ENCODE data around the gene NOP16.
A peak's percentile ranks its signal among the peaks of the same experiment; 100 is the strongest.

The NOP16 gene

DNA sequence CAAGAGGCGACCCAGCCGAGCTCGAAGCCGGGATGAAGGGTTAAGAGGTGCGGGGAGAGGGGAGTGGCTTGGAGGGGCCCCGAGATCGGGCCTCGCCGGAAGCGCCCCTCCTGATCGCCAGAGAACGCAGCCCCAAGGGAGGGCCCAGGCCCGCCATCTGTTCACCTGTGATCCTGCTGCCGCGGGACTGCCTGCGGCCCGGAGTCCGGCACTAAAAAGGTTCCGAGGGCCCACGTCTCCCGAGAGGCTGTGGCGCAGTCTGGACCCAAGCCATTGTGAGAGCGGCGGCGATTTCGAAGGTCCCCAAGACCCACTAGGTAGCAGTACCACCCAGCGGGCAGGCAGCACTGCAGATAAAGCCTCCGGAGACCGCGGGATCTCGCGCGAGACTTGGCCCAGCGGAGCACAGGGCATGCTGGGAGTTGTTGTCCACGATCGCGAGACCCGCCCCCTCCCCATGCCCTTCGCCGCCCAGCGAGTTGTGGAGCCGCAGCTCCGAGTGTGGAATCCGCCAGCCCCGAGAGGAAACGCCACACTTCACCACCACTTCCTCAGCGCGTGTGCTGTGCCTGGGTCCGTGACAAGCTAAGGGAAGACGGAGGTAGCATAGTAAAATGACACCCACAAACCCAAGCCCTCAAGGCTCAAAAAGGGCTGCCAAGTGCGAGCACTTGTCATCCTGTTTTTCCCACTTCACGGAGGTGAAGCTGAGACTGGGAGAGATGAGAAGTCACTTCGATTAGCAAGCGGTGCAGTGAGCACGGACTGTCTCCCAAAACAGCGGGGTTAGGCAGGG lies 26.8 kb downstream of the NOP16 start, which contains the start of gene KIAA1191:
Gene KIAA1191 (minus strand): TSS at position 328 of the 796 bp plus-strand sequence. CDS start 2,256 bp downstream, outside the sequence.
- Mint-ChIP-seq H3K4me3 (peak within 1 kb of the TSS; percentile 98), H3K27ac (peak within 1 kb of the TSS; percentile 98 to 99), H3K27me3 (no peaks in the 10 kb centered on the region), H3K9me3 (no peaks in the 10 kb centered on the region), H3K4me1 (peaks cover 49% of the 10 kb centered on the region)
- ATAC-seq, result peak; percentile 93
- peak; percentile 91 to 94 for DNase-seq

GRCh38 chr5:176360894-176361436 lies 27.4 kb downstream of the NOP16 start:
- no peaks in the 10 kb centered on the region for H3K9me3 Mint-ChIP-seq
- H3K27me3 Mint-ChIP-seq, result no peaks in the 10 kb centered on the region
- peak overlapping the region; percentile 98 for H3K4me3 Mint-ChIP-seq
- ATAC-seq (peak; percentile 6), DNase-seq (no peak)
- H3K4me1 Mint-ChIP-seq, result peaks cover 43% of the 10 kb centered on the region
- peak overlapping the region; percentile 98 to 99 for H3K27ac Mint-ChIP-seq

DNA sequence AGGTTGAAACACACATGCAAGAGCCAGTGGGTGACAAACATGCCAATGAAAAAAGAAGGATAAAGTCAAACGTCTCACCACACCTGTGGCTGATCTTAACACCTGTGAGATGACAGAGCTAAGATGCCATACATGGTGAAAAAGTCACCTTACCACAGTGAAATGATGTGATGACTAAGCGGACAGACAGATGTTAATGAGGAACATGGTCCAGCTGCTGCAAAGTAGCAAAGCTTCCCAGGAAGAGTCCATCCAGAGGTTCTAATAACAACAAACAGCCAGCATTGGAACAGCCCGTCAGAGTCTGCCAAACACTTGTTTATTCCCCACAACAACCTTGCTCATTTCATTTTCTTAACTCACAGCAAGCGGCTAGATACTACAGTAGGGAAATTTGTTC lies 28.7 kb downstream of the NOP16 start:
- Mint-ChIP-seq H3K9me3 (no peaks in the 10 kb centered on the region), H3K27me3 (no peaks in the 10 kb centered on the region), H3K4me3 (peak overlapping the region; percentile 45 to 77), H3K27ac (no peak overlapping the region), H3K4me1 (peaks cover 43% of the 10 kb centered on the region)
- ATAC-seq (no peak), DNase-seq (no peak)

DNA sequence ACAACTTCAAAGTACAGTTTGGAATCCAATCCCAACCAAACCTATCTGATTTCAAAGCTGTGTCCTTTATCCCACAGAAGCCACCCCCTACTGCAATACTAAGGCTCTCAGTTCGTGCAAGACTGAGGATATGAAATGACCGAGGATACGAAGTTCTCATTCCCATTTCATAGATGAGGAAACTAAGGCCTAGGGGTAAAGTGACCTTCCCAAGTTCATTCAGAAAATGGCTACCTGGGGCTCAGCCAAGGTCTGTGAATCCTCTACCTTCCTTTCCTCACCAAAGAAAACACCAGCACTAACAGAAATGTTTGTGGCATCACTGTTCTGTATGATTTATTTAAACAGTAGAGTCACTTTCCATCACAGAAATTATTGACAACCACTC lies 32.2 kb downstream of the NOP16 start:
- H3K27ac Mint-ChIP-seq, result peak overlapping the region in 1 of 2 donors; percentile 21
- DNase-seq (no peak), ATAC-seq (no peak)

GRCh38 chr5:176355400-176356178 lies 32.8 kb downstream of the NOP16 start:
- no peak overlapping the region for H3K4me3 Mint-ChIP-seq
- peak overlapping the region in 1 of 2 donors; percentile 21 for H3K27ac Mint-ChIP-seq
- DNase-seq (no peak), ATAC-seq (no peak)
- H3K27me3 Mint-ChIP-seq, result no peaks in the 10 kb centered on the region
- peaks cover 40% of the 10 kb centered on the region for H3K4me1 Mint-ChIP-seq
- H3K9me3 Mint-ChIP-seq, result no peaks in the 10 kb centered on the region

More for the DNA sequence above, 32.2 kb downstream of the NOP16 start:
- no peak overlapping the region for H3K4me3 Mint-ChIP-seq
- peaks cover 40% of the 10 kb centered on the region for H3K4me1 Mint-ChIP-seq
- H3K27me3 Mint-ChIP-seq, result no peaks in the 10 kb centered on the region
- no peaks in the 10 kb centered on the region for H3K9me3 Mint-ChIP-seq

- ATAC-seq (no peak), DNase-seq (no peak)
- Mint-ChIP-seq H3K4me1 (peaks cover 31% of the 10 kb centered on the region), H3K27me3 (no peaks in the 10 kb centered on the region), H3K27ac (peak overlapping the region in 1 of 2 donors; percentile 10), H3K9me3 (no peaks in the 10 kb centered on the region), H3K4me3 (no peak overlapping the region)
Measured at GRCh38 chr5:176353533-176353932, 34.9 kb downstream of the NOP16 start.

DNA sequence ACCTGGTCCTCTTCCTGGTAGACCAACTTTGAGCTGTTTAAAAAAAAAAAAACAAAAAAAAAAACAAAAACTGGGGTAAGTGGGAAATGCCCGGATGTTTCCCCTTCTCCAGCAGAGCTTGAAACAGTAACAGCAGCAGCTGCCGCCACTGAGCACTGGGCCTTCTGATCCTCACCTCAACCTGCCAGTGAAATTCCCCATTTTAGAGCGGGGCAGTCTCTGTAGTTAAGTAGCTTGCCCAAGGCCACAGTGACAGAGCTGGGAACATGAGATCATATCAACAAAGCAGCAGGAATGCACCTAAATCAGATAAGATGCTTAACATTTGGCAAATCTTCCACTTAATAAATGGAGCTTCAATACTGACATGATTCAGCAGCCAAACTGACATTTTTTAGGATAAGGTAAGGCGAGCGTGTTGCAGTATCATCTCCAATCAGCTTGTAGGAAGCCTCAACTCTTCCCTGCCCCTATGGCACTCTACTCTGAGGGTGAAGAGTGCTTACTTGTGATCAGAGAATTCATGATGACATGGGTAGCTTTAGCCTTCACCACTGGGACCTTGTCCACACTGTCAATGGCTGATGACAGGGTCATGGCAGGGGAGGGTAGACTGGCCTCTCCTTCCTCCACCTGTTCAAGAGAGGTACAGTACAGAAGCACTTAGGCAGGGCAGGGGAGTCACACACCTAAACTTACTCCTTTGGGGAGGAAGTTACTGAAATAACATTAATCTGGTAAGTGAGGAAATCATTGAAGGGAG lies 36.1 kb downstream of the NOP16 start:
- Mint-ChIP-seq H3K4me1 (peaks cover 20% of the 10 kb centered on the region), H3K9me3 (no peaks in the 10 kb centered on the region), H3K27me3 (no peaks in the 10 kb centered on the region), H3K4me3 (no peak overlapping the region), H3K27ac (no peak overlapping the region)
- no peak for DNase-seq
- no peak for ATAC-seq

DNA sequence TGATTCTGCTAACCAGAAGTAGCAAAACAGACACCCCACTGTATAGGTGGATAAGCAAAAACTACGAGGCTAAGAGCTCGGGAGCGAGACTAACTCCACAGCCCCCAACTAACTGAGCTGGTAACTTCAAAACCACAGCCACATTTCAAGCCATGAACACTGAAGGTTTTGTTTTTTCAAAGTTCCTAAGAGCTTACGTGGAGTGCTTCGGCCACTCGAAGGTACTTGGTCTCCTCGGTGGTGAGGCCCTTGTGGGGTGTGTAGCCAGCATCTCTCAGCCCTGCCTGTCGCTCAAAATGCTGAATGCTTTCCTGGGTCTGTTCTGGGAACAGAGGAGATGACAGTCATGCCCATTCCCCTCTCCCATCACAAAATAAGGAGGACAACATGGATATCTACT lies 38.0 kb downstream of the NOP16 start:
- DNase-seq, result no peak
- Mint-ChIP-seq H3K4me3 (no peak overlapping the region), H3K4me1 (peaks cover 17% of the 10 kb centered on the region), H3K9me3 (no peaks in the 10 kb centered on the region), H3K27me3 (no peaks in the 10 kb centered on the region), H3K27ac (peak overlapping the region in 1 of 2 donors; percentile 39)
- no peak for ATAC-seq

- Mint-ChIP-seq H3K4me1 (no peaks in the 10 kb centered on the region), H3K9me3 (no peaks in the 10 kb centered on the region), H3K4me3 (no peak overlapping the region), H3K27me3 (no peaks in the 10 kb centered on the region), H3K27ac (no peak overlapping the region)
- DNase-seq (no peak), ATAC-seq (no peak)
Measured at GRCh38 chr5:176342766-176343458, 45.5 kb downstream of the NOP16 start.

- H3K9me3 Mint-ChIP-seq, result no peaks in the 10 kb centered on the region
- peak overlapping the region in 1 of 2 donors; percentile 66 for H3K27ac Mint-ChIP-seq
- no peak overlapping the region for H3K4me3 Mint-ChIP-seq
- H3K27me3 Mint-ChIP-seq, result no peaks in the 10 kb centered on the region
- DNase-seq (no peak), ATAC-seq (no peak)
- no peaks in the 10 kb centered on the region for H3K4me1 Mint-ChIP-seq
Measured at GRCh38 chr5:176342158-176342483, 46.3 kb downstream of the NOP16 start.

DNA sequence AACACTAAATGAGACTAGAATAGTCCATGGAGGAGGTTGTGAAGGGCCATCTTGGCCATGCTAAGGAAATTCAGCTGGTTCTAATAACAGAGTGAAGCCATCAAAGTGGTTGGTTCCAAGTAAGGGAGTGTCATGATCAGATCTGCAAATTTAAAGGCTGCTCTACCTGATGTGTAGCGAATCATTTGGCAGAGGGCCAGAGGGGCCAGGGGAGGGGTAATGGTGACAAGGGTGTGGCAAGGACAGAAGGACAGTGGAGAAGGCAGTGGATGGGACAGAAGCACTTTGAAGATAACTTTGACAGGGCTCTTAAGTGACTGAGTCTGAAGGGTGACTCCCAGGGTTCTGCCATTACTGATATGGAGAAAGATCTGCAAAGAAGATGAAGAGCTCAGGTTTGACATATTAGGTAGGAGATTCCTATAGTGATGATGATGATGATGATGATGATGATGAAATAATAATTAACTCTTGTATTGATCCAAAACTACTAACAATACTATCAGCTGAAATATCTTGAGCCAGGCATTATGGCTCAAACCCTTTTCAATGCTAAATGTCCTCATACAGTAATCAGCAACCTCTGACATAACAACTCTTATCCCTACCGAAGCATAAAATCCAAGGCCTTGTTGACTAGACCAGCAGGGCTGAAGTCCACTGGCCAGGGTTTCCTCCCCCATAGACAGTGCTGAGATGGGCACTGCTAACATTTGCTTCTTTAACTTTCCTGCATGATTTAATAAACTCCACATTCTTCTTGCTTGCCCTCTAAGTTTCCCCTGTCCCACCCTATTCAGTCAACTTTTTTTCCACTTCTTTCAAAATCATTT lies 46.9 kb downstream of the NOP16 start:
- H3K27ac Mint-ChIP-seq, result peak overlapping the region; percentile 45 to 66
- no peaks in the 10 kb centered on the region for H3K4me1 Mint-ChIP-seq
- no peak for DNase-seq
- no peak for ATAC-seq
- H3K27me3 Mint-ChIP-seq, result no peaks in the 10 kb centered on the region
- H3K4me3 Mint-ChIP-seq, result no peak overlapping the region
- H3K9me3 Mint-ChIP-seq, result no peaks in the 10 kb centered on the region

GRCh38 chr5:176339304-176339703 lies 49.1 kb downstream of the NOP16 start:
- Mint-ChIP-seq H3K4me1 (no peaks in the 10 kb centered on the region), H3K27me3 (no peaks in the 10 kb centered on the region), H3K4me3 (no peak overlapping the region), H3K9me3 (peaks cover 0 to 5% of the 10 kb centered on the region in 2 donors), H3K27ac (no peak overlapping the region)
- DNase-seq (no peak), ATAC-seq (no peak)

GRCh38 chr5:176337913-176338312 lies 50.5 kb downstream of the NOP16 start:
- H3K4me1 Mint-ChIP-seq, result no peaks in the 10 kb centered on the region
- no peak overlapping the region for H3K4me3 Mint-ChIP-seq
- H3K9me3 Mint-ChIP-seq, result peaks cover 0 to 14% of the 10 kb centered on the region in 2 donors
- H3K27ac Mint-ChIP-seq, result no peak overlapping the region
- no peaks in the 10 kb centered on the region for H3K27me3 Mint-ChIP-seq
- ATAC-seq (no peak), DNase-seq (no peak)

GRCh38 chr5:176334031-176334770 lies 54.2 kb downstream of the NOP16 start:
- no peak overlapping the region for H3K4me3 Mint-ChIP-seq
- no peak for ATAC-seq
- no peaks in the 10 kb centered on the region for H3K27me3 Mint-ChIP-seq
- H3K9me3 Mint-ChIP-seq, result peaks cover 0 to 14% of the 10 kb centered on the region in 2 donors
- H3K4me1 Mint-ChIP-seq, result no peaks in the 10 kb centered on the region
- no peak for DNase-seq
- H3K27ac Mint-ChIP-seq, result no peak overlapping the region
